IMR-90 (cell line): ENCODE measurements around the gene ANO10.

Source experiments
- BHLHE40 ChIP-seq: fragments of 150-350 bp; IDR thresholded peaks from 2 replicates; pipeline ENCODE4 v1.6.1; 2016; ENCODE audit warnings: mild to moderate bottlenecking, low read depth, low read length
- CEBPB ChIP-seq: IDR thresholded peaks from 2 replicates; pipeline ENCODE4 v1.6.1; 2012; ENCODE audit warnings: low read depth, low read length, improper control_type of control experiment
- CHD1 ChIP-seq: IDR thresholded peaks from 2 replicates; pipeline ENCODE4 v1.6.1; 2012; ENCODE audit warnings: low read depth, low read length, improper control_type of control experiment
- CTCF ChIP-seq: conservative IDR thresholded peaks from 2 replicates; pipeline ENCODE4 v1.5.1; 2012; ENCODE audit warnings: mild to moderate bottlenecking, low read depth, low read length, improper control_type of control experiment
- ELK1 ChIP-seq: fragments of 150-350 bp; IDR thresholded peaks from 2 replicates; pipeline ENCODE4 v1.6.1; 2016; ENCODE audit warnings: low read depth, mild to moderate bottlenecking, low read length, moderate library complexity, borderline replicate concordance
- FOS ChIP-seq: fragments of 150-350 bp; IDR thresholded peaks from 2 replicates; pipeline ENCODE4 v1.6.1; 2016; ENCODE audit warnings: low read depth, low read length
- MXI1 ChIP-seq: IDR thresholded peaks from 2 replicates; pipeline ENCODE4 v1.6.1; 2012; ENCODE audit warnings: low read depth, mild to moderate bottlenecking, low read length, moderate library complexity, borderline replicate concordance
- POLR2A ChIP-seq: IDR thresholded peaks from 2 replicates; pipeline ENCODE4 v1.6.1; 2012; ENCODE audit warnings: mild to moderate bottlenecking, low read depth, low read length
- RFX5 ChIP-seq: IDR thresholded peaks from 2 replicates; pipeline ENCODE4 v1.8.0; 2012; ENCODE audit warnings: low read depth, mild to moderate bottlenecking, low read length, moderate library complexity
- SMC3 ChIP-seq: fragments of 150-350 bp; IDR thresholded peaks from 2 replicates; pipeline ENCODE4 v1.6.1; 2016; ENCODE audit warnings: low read depth, mild to moderate bottlenecking, antibody characterized with exemption, low read length, moderate library complexity
- USF2 ChIP-seq: fragments of 150-350 bp; IDR thresholded peaks from 2 replicates; pipeline ENCODE4 v1.6.1; 2017; ENCODE audit warnings: mild to moderate bottlenecking, antibody characterized with exemption, low read length, low read depth

- TF ChIP-seq POLR2A (no peak), ELK1 (no peak), CTCF (no peak), BHLHE40 (no peak), RFX5 (no peak), SMC3 (no peak), USF2 (no peak), FOS (no peak), CEBPB (no peak), MXI1 (no peak), CHD1 (no peak)
Measured at GRCh38 chr3:43330981-43331380, 290.8 kb downstream of the ANO10 start.
